ENCODE measurements around the gene PSMD1.

GRCh38 chr2:231185050-231185725, 128.5 kb downstream of the PSMD1 start:
- TF ChIP-seq POLR2AphosphoS5 (IDR thresholded peaks at IDR 0.05): no peak
- TF ChIP-seq, protein P1, sequence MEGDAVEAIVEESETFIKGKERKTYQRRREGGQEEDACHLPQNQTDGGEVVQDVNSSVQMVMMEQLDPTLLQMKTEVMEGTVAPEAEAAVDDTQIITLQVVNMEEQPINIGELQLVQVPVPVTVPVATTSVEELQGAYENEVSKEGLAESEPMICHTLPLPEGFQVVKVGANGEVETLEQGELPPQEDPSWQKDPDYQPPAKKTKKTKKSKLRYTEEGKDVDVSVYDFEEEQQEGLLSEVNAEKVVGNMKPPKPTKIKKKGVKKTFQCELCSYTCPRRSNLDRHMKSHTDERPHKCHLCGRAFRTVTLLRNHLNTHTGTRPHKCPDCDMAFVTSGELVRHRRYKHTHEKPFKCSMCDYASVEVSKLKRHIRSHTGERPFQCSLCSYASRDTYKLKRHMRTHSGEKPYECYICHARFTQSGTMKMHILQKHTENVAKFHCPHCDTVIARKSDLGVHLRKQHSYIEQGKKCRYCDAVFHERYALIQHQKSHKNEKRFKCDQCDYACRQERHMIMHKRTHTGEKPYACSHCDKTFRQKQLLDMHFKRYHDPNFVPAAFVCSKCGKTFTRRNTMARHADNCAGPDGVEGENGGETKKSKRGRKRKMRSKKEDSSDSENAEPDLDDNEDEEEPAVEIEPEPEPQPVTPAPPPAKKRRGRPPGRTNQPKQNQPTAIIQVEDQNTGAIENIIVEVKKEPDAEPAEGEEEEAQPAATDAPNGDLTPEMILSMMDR (IDR thresholded peaks at IDR 0.05): no peak
